Measurements from ENCODE around the gene PUS1.
"Not testable (repeated sequence)": the region's sequence is repeated elsewhere in the genome, so short reads cannot be mapped to it uniquely, and the experiment has no call there.

PUS1 gene

DNA sequence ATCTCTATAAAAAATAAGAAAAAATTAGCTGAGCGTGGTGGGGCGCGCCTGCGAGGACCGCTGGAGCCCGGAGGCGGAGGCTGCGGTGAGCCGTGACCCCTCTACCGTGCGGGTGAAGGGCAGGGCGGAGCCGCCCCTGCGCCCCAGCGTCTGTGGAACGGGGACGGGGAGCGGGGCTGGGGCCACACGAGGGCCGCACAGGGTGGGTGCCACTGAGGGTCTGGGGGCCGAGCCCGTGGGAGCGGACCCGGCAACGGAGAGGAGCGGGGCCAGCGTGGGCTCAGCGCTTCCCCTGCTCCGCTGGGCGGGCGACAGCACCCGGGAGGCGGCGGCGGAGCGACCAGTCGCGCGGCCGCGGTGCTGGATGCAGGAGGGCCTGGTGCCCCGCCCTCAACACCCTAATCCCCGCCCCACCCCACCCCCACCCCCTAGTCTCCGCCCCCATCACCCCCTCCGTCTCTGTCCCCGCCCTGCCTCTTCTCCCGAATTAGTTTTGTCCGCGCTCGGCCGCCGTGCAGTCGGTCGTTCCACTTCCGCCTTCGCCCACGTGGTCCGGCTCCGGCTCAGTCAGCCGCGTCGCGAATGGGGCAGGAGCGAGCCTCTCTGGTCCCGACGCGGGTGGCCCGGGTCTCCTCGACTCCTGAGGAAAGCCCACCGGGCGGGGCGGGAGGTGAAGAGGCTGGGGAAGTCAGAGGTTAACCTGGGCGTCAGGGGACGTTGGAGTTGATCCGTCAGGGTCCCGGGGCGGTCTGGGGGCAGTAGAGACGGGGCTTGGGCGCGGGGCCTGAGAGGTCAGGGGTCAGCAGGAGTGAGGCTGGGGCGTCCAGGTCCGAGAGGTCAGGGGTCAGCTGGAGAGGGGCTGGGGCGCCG is at the start of gene PUS1:
Gene PUS1, plus strand, starts transcription at position 566 of the 870 bp plus-strand sequence. CDS start 447 bp downstream, outside the sequence.
- DNase-seq = peak; percentile 87

DNA sequence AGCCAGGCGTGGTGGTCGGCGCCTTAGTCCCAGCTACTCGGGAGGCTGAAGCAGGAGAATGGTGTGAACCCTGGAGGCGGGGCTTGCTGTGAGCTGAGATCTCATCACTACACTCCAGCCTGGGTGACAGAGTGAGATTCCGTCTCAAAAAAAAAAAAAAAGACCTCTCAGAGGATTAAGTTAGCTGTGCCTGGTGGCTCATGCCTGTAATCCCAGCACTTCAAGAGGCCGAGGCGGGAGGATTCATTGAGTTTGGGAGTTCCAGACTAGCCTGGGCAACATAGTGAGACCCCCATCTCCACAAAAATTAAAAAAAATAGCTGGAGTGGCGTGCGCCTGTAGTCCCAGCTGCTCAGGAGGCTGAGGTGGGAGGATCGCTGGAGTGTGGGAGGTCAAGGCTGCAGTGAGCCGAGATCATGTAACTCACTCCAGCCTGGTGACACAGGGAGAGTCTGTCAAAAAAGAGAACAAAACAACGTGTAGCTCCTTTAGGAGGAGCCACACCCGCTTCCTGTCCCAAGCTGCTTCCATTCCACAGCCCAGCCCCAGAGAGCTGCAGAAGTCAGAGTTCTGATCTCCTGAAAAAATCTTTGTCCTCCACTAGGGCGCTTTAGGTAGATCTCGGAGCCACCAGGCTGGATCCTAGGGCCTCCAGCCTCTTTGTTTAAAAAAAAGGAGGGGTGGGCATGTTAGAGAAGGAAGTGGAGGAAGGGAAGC is 46.1 kb upstream of the PUS1 start:
- no peak for DNase-seq

DNA sequence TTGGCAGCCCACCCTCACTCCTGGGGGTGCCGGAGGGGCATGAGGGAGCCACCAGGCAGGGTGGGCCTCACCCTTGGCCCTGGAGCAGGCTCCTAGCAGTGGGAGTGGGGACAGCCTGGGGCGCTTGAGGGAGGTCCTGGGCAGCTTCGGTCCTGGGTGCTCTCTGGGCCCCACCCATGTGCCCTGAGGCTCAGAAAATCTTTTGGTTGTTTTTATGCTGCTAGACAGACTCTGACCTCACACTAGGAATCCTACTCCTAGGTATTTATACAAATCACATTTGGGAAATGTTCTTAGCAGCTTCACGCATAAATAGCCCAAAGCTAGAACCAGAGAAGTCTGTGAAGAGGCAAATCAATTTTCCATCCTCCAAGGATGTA is 45.6 kb upstream of the PUS1 start:
- DNase-seq = no peak

DNA sequence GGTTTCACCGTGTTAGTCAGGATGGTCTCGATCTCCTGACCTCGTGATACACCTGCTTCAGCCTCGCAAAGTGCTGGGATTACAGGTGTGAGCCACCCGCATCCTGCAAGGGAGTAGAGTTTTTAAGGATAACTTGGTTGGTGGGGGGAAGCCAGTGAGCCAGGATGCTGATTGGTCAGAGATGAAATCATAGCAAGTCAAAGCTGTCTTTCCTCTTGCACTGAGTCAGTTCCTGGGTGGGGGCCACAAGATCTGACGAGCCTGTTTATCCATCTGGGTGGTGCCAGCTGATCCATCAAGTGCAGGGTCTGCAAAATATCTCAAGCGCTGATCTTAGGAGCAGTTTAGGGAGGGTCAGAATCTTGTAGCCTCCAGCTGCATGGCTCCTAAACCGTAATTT is 44.0 kb upstream of the PUS1 start:
- DNase-seq = not testable (repeated sequence)

DNA sequence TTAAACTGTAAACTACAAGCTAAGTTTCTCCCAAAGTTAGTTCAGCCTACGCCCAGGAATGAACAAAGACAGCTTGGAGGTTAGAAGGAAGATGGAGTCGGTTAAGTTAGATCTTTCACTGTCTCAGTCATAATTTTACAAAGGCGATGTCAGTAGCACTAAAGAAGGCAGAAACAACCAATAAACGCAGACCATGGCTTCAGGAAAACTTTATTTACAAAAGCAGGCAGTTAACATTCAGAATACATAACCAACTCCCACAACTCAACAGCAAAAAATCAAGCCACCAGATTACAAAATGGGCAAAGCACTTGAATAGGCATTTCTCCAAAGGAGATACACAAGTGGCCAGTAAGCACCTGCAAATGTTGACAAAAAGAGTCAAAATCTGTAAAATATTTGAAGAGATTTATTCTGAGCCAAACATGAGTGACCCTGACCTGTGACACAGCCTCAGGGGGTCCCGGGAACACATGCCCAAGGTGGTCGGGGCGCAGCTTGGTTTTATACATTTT is 43.5 kb upstream of the PUS1 start:
- no peak for DNase-seq

DNA sequence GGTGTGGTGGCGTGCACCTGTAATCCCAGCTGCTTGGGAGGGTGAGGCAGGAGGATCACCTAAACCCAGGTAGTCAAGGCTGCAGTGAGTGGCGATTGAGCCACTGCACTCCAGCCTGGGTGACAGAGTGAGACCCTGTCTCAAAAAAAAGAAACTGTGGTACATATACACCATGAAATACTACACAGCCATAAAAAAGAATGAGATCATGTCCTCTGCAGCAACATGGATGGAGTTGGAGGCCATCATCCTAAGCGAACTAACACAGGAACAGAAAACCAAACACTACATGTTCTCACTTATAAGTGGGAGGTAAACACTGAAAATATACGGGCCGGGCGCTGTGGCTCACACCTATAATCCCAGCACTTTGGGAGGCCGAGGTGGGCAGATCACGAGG is 37.4 kb upstream of the PUS1 start:
- not testable (repeated sequence) for DNase-seq

DNA sequence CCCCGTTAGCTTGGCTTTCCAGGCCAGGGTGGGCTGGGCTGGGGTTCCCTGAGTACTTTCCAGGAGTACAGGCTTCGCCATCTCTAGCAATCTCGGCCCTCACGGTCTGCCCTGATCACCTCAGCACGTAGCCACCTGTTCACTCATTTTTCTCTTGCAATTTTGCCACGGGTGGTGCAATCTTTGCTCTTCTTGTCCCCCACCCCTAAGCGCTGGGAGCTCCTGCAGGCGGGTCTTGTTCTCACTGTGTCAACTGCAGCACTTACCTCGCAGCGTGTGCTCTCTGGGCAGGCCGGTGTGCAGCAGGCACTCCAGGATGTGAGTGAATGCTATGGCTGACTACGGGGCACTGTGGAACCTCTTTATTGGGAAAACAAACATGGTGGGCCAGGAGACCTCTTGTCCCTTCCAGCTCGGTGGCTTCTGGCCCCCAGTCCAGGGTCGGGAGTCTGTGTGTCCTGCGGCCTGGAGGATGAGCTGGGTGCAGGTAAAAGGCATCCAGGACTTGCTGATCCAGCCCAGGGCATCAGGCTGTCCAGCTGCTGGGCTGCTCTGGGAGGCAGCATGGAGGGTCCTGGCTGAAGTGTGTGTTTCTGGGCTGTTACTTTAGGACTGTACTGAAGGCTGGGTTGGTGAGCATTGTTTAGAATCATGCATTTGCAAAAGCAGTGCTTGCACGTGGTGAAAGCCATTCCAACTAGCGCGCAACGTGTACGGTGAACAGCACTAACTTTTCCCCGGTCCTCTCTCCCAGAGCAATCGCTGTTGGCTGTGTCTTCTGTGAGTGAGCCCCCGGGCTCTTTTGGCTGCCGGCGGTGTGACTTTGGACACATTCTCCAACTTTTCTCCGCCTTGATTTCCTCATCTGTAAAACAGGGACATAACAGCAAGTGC is 36.1 kb upstream of the PUS1 start:
- no peak for DNase-seq

DNA sequence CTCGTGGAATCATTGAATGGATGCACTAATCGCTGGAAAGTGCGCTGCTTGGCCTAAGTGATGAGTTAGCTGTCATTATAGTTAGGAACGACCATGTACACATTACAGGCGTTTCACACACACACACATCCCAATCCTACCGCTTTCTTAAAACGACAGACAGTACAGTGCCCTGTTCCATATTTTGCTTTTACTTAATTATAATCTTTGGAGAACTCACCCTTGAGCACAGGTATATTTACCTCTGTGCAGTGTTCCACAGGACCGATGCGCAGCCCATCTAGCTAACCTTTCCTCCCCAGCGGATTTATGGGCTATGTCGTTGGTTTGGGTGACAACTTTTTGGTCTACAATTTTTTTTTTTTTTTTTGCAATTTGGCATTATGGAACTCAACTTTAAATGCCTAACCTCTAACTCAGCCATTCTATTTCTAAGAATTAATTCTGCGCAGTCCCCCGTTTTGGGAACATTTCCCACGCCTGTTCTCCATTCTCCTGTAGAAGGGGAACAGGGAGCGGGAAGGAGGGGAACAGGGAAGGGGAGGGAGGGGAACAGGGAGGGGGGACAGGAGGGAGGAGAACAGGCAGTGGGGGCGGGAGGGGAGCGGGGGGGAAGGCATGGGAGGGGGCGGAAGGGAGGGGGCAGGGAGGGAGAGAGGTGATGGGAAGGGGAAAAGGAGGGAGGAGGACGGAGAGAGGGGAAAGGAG is 35.3 kb upstream of the PUS1 start:
- DNase-seq = no peak

DNA sequence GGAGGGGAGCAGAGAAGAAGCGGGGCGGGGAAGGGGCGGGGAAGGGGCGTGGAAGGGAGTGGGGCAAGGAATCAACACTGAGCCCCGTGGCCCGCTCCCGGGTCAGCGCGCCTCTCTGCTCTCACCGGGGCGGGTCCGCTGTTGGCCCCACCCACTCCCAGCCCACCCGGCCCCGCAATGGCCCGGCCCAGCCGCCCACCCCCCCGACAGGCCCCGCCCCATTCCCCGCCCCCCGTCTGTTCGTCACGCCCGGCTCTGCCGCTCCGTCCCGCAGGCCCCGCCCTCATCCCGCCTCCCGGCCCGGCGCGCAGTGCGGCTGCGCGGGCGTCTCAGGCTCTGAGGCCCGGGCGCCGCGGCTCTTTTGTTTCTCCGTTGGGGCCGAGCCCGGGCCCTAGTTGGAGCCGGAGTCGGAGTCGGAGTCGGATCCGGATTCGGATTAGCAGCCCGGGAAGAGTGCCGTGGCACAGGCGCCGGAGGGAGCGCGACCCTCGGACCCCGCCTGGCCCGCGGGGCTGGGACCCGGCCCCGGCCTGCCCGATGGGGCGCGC is 34.7 kb upstream of the PUS1 start, which contains the start of gene ULK1:
Gene ULK1, plus strand, starts transcription at position 310 of the 548 bp plus-strand sequence. CDS start 380 bp downstream, outside the sequence.
- DNase-seq = peak; percentile 92

DNA sequence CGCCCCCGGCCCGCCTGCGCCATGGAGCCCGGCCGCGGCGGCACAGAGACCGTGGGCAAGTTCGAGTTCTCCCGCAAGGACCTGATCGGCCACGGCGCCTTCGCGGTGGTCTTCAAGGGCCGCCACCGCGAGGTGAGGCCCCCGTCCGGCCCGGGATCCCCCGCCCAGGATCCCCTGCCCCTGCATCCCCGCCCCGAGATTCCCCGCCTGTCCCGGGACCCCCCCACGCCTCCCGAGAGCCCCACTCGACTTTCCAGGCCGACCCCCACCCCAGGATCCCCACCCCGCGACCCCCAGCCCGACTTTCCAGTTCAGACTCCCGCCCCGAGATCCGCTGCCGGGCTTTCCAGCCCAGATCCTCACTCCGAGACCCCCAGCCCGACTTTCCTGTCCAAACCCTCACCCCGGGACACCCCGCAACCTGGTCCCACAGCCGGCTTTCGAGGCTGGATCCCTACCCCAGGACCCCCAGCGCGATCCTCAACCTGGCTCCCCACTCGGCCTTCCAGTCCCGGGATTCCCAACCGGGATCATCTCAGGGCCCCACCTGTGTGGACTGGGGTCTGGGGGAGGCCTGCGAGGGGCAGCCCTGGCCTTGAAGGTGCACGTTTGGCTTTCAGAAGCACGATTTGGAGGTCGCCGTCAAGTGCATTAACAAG is 34.0 kb upstream of the PUS1 start:
- DNase-seq = no peak

DNA sequence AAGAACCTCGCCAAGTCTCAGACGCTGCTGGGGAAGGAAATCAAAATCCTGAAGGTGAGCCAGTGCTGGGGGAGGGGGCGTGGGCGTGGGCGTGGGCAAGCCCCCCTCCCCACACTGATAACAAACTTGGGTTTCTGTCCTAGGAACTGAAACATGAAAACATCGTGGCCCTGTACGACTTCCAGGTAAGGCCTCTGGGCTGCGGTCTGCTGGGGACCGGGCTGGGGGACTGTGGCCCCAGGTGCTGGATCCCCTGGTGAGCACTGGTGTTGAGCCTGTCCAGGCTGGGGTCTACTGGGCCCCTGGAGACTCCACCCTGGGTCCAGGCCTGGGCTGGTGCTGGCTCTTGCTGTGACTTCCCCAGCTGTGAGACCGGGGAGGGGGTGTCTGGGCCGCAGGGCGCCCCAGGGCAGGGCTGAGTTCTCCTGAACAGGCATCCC is 33.4 kb upstream of the PUS1 start:
- no peak for DNase-seq

DNA sequence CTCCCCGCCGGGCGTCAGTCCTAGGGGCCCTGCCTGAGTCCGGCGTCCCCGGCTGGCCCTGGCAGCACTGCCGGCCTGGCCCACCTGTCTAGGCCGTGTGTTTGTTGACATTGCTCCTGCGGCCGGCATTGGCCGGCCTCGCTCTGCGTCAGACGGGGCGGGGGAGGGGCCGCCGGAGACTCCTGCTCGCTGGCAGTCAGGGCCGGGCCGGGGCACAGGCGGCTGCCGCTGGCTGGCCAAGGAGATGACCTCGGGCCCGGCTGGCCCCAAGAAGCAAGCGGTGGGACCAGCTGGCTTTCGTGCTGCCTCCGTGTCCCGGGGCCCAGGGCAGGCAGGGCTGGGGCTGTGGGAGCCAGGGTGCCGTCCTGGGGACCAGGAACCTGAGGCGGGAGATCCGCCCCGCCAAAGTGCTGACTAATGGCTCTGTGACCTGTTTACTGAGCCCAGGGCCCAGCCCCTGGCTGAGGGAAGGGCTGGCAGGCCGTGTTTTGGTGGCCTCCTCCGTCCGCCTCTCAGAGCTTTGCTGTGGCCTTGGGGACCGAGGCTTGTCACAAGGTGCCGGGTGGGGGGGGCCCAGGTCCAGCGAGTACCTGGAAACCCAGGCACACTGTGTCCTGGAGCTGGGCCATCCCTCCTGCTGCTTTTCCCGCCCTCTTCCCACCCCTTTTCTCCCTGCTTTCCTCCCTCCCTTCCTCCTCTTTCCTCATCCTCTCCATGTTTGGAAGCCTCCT is 32.8 kb upstream of the PUS1 start:
- peak; percentile 65 for DNase-seq

DNA sequence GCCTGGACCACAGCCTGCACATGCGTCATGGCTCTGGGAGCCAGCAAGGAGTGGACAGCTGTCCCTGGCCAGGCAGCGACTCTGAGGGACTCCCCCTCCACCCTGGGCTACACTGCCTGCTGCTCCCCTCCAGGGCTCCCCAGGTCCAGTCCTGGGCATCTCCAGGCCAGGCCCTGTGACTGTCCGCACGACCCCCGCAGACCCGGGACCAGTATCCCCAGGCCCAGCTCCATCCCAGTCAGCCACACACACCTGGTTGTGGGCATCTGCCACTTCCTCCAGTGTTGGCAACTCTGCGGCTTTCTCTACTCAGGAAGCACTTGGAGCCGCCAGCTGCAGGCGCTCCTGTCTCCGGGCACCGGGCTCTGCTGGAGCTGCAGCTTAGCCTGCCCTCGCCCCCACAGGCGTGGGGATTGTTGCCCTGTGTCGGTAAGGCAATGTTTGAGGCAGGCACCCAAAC is 32.2 kb upstream of the PUS1 start:
- no peak for DNase-seq

DNA sequence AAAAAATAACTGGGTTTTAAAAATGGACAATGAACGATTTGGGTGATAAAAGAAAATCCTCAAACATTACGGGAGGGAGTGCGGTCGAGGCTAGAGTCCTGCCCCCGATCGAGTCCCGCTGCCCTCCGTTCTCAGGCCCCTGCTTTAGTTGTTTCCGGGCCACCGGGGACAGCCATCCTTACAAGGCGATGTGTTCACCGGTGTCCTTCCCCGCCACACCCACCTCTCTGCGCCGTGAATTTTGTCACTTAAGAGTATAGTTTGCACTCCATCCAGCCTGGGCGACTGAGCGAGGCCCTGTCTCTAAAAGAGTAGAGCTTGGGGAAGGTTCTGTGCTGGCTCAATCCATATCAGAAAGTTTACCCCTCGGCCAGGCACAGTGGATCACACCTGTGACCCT is 31.8 kb upstream of the PUS1 start:
- no peak for DNase-seq

DNA sequence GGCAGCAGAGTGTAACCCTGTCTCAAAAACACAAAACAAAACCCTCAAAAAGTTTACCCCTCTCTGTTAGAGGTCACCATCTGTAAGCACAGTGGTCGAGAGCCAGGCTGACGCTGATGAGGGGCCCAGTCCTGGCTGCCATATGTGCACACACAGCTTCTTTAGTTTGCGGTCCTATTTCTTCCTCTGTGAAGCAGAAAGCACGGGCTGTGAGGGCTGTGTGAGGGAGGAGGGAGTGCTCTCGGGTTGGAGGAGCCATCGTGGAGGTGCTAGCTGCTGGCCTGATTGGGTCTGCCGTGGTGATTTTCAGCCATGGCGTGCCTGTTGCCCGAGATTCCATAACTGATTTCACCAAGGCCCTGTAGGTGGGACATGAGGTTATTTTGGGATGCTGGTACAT is 31.2 kb upstream of the PUS1 start:
- DNase-seq = no peak

DNA sequence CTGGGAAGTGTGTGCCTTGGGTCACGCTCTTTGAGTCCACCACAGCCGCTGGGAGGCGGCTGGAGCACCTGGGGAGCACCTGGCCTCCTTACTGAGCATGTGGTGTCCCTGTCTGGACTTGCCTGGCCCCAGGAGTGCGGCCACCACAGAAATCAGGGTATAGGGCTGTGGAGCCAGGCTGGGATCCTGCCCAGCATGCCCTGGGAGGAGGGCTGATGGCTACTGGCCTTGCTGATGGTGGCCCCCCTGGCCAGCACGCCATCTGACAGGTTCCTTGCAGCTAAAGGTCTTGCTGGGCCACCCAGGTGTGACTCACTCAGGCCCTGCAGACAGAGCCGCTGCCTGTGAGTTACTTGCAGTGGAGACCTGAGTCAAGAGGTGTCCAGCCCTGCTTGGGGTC is 28.7 kb upstream of the PUS1 start:
- DNase-seq = no peak

DNA sequence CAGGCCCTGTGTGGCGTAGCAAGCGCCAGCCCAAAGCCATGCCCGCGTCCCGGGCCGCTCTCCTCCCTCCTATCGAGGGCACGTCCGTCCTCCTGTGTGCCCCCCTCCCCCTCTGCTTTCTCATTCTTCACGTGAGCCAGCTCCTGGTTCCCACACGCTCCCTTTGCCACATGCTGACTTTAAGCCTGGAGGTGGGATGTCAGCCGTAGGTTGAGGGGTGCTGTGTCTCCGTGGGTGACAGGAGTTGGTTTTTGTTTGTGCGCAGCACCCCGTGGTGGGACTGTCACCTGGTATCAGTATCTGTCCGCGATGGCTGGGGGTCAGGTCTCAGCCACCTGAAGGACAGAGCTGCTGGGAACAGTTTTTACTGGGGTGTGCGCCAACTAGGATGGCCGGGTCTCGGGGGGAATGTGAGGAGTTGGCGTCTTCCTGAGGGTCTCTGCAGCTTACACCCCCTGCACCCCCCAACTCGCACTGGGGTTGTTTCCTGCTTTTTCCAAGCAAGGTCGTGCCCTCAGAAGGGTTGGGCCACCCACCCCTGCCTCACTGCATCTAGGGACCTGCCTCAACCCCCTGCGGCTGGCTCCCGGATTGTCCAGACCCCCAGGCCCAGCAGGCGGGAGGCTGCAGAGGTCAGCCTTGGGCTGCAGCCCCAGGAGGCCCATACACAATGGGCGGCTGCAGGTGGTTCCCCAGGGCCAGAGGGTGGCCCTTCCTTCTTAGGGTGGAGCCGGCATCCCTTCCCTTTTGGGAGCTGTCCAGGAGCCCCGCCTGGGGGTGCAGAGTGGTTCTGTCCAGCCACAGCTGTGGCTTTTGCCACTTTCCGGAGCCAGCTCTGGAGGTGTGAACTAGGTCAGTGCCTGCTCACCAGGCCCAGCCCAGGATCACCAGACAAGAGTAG is 27.4 kb upstream of the PUS1 start:
- DNase-seq = no peak

DNA sequence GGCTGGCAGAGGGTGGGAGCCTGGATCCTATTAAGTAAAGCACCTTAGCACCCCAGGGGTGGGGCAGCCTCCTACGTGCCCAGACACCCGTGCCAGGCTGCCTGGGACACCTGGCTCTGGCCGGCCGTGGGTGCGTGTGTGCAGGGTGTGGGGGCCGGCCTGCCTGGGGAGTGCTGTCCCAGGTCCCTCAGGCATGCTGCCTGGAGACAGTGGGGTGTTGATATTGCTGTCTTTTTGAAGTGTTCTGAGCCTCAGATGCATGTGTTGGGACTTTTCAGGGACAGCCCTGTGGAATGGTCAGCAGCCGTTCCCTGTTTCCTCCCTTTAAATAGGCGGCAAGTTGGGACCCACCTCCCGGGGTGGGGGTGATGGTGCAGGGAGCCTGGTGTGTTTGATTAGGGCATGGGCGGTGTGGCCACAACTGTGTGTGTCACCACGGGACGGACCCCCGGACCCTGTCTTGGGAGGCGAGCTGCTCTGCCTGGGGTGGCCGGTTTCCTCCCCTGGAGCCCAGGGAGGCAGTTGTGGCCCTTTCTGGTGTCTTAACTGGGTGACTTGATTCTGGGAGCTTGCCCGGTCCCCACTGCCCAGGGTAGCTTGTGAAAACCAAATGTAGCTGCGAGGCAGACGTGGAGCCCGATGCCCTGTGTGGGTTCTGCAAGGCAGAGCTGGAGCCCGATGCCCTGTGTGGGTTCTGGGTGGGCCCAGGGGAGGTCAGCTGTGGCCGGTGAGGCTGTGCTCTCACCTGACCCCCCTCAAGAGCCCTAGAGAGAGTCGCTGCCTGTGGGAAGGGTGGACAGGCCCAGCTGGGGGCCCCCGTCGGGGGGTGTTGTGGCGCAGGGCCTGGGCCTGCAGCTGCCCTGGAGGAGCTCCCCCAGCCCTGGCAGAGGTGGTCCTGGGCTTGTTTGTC is 26.5 kb upstream of the PUS1 start:
- no peak for DNase-seq

Data from NCI-H1092 treated with DMSO at 0.1 percent for 48 hours (cell line).